Thymus (tissue), 11 donors: ENCODE measurements around the gene DNMT1. TPM values are rescaled to one million over a fixed set of nuclear protein-coding genes. Genes with fewer than 3 reads are reported as not detected.

ENCODE experiments used
- DNase-seq, 9 donors: peaks; one replicate each; pipeline ENCODE4 v3.0.0-alpha.2; 2013; ENCODE audit warnings: low spot score in 9 of 9, low read depth in 6 of 9, missing footprints in 1 of 9
- H3K27ac ChIP-seq, 2 donors: one replicate each; pipeline ENCODE4 v1.5.1; 2013; ENCODE audit warnings: control low read depth in 1 of 2, low read depth in 1 of 2, low read length in 1 of 2, mild to moderate bottlenecking in 1 of 2, moderate library complexity in 1 of 2
- H3K27me3 ChIP-seq, 2 donors: one replicate each; pipeline ENCODE4 v1.5.1; 2013; ENCODE audit warnings: low read length in 1 of 2; ENCODE audit not compliant: control insufficient read depth in 2 of 2, insufficient read depth in 1 of 2
- H3K36me3 ChIP-seq, 2 donors: one replicate each; pipeline ENCODE4 v1.5.1; 2013; ENCODE audit warnings: low read length in 1 of 2, mild to moderate bottlenecking in 1 of 2, moderate library complexity in 1 of 2; ENCODE audit not compliant: control insufficient read depth in 2 of 2, insufficient read depth in 2 of 2
- H3K4me1 ChIP-seq, 2 donors: one replicate each; pipeline ENCODE4 v1.5.1; 2013; ENCODE audit warnings: low read length in 2 of 2; ENCODE audit not compliant: control insufficient read depth in 2 of 2, insufficient read depth in 2 of 2
- H3K4me3 ChIP-seq, 2 donors: one replicate each; pipeline ENCODE4 v1.5.1; 2013; ENCODE audit warnings: low read length in 2 of 2, control low read depth in 1 of 2, mild to moderate bottlenecking in 1 of 2
- H3K9me3 ChIP-seq, 2 donors: one replicate each; pipeline ENCODE4 v1.5.1; 2013; ENCODE audit warnings: low read length in 1 of 2, mild to moderate bottlenecking in 1 of 2; ENCODE audit not compliant: control insufficient read depth in 2 of 2, insufficient read depth in 1 of 2
- WGBS: extraction: QIAGEN DNeasy Blood & Tissue Kit; methylation state at CpG from one replicate; pipeline ENCODE4 v1.1.7; 2013; 5-methylcytosine and 5-hydroxymethylcytosine counted together
- polyA plus RNA-seq: library from polyadenylated mRNA; stranded (reverse); fragments of 200-250 nt; gene quantifications from one replicate; pipeline ENCODE4 v1.2.3, GENCODE V29; 2013
- total RNA-seq: library from RNA; stranded (reverse); fragments of 120-200 nt; gene quantifications from one replicate; pipeline ENCODE4 v1.2.4, GENCODE V29; 2013
- donor health status: healthy.

DNMT1 gene
- total and polyA plus RNA-seq, 2 donors: 46.0 to 65.0 TPM

- Histone ChIP-seq H3K4me1 (peaks cover 7 to 10% of the 10 kb centered on the region in 2 donors), H3K27ac (peak overlapping the region in 1 of 2 donors; percentile 56), H3K27me3 (no peaks in the 10 kb centered on the region), H3K4me3 (no peak overlapping the region), H3K9me3 (no peaks in the 10 kb centered on the region), H3K36me3 (peaks cover 75 to 87% of the 10 kb centered on the region in 2 donors)
- no peak for DNase-seq
- 87% methylated on average over 23 of the region's 23 CpGs for WGBS
These were observed 82.6 kb downstream of the DNMT1 start for GRCh38 chr19:10112037-10112761.

- Histone ChIP-seq H3K36me3 (peaks cover 67 to 81% of the 10 kb centered on the region in 2 donors), H3K4me3 (no peak within 1 kb of the TSS), H3K27ac (peak within 1 kb of the TSS in 1 of 2 donors; percentile 56), H3K27me3 (no peaks in the 10 kb centered on the region), H3K4me1 (peaks cover 13 to 16% of the 10 kb centered on the region in 2 donors), H3K9me3 (no peaks in the 10 kb centered on the region)
- 73% methylated on average over 8 of the region's 8 CpGs for WGBS
- peak in 1 of 9 donors; percentile 39 for DNase-seq
These were observed 83.3 kb downstream of the DNMT1 start, which contains the start of gene P2RY11 for GRCh38 chr19:10111405-10111811. Gene P2RY11, plus strand, starts transcription at chr19:10111693. Its CDS starts 29 bp downstream, at chr19:10111722.

DNA sequence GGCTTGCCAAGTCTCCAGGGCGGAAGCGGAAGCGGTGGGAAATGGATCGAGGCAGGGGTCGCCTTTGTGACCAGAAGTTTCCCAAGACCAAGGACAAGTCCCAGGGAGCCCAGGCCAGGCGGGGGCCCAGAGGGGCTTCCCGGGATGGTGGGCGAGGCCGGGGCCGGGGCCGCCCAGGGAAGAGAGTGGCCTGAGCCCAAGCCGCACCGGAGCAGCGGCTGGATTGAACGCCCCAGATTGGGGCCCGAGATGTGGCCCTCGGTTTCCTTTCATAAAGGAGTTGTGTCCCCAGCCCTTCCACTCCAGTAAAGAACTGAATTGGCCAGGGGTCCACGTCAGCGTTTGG, 83.8 kb downstream of the DNMT1 start:
- no peak for DNase-seq
- Histone ChIP-seq H3K36me3 (peaks cover 63 to 76% of the 10 kb centered on the region in 2 donors), H3K4me1 (peaks cover 14 to 19% of the 10 kb centered on the region in 2 donors), H3K4me3 (no peak overlapping the region), H3K27ac (no peak overlapping the region), H3K9me3 (no peaks in the 10 kb centered on the region), H3K27me3 (no peaks in the 10 kb centered on the region)
- 95% methylated on average over 19 of the region's 19 CpGs for WGBS

GRCh38 chr19:10110076-10110971, 84.4 kb downstream of the DNMT1 start:
- H3K36me3 ChIP-seq: peaks cover 57 to 70% of the 10 kb centered on the region in 2 donors
- H3K9me3 ChIP-seq: no peaks in the 10 kb centered on the region
- no peaks in the 10 kb centered on the region for H3K27me3 ChIP-seq
- no peak overlapping the region for H3K4me3 ChIP-seq
- H3K4me1 ChIP-seq: peaks cover 20 to 25% of the 10 kb centered on the region in 2 donors
- 96% methylated on average over 44 of the region's 44 CpGs for WGBS
- no peak overlapping the region for H3K27ac ChIP-seq
- no peak for DNase-seq

DNA sequence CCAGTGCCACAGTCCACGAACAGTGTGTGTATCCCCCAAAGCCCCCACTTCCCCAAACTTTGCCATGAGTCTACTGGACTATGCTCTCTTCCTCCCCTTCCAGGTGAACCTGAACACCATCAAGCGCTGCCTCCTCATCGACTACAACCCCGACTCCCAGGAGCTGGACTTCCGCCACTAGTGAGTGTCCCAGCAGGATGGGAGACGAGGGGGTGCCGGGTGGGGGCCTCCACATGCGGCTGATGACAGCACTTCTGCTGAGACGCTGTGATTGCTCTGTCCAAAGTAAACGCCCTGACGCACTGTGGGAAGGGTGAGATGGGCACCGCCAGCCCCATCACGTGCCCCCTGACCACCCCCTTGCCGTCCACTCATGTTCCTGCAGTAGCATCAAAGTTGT, 85.2 kb downstream of the DNMT1 start:
- WGBS: 98% methylated on average over 14 of the region's 14 CpGs
- Histone ChIP-seq H3K27ac (no peak overlapping the region), H3K27me3 (no peaks in the 10 kb centered on the region), H3K4me3 (no peak overlapping the region), H3K4me1 (peaks cover 26 to 33% of the 10 kb centered on the region in 2 donors), H3K9me3 (no peaks in the 10 kb centered on the region), H3K36me3 (peaks cover 49 to 63% of the 10 kb centered on the region in 2 donors)
- DNase-seq: no peak

DNA sequence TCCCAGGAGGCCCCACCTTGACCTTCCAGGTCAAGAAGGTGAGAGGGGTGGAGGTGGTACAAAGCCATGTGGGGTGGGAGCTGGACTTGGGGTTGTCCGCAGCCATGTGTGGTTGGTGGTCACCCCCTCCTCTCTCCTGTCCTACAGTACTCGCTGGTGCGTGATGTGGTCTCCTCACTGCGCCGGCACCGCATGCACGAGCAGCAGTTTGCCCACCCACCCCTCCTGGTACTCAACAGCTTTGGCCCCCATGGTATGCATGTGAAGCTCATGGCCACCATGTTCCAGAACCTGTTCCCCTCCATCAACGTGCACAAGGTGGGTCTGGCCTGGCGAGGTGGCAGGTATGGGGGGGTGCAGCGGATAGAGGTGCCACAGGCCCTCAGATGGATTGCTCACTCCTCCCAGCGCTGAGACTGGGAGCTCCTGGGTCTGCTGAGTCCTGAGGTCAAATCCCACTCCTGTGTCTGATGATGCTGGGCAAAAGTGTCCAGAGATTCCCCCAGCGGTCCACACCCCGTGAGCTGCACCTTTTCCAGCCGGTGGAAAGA, 86.9 kb downstream of the DNMT1 start:
- Histone ChIP-seq H3K4me3 (no peak overlapping the region), H3K36me3 (peaks cover 41 to 48% of the 10 kb centered on the region in 2 donors)
- no peak for DNase-seq

DNA sequence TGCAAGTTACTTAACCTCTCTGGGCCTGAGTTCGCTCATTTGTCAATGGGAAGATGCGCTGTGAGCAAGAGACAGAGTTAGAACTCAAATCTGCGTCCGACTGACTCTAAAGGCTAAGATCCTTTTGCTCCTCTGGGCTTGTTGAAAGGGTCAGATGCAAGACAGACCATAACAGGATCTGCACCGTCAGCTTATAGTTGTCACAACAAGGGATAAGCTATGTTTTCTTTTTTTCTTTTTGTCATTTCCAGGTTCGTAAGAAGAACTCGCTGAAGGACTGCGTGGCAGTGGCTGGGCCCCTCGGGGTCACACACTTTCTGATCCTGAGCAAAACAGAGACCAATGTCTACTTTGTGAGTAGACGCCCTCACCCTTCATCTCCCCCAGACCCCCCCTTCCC, 87.5 kb downstream of the DNMT1 start:
- peaks cover 41 to 48% of the 10 kb centered on the region in 2 donors for H3K36me3 ChIP-seq
- DNase-seq: no peak
- peak overlapping the region in 1 of 2 donors; percentile 72 for H3K4me3 ChIP-seq

More for the DNA sequence above, 86.9 kb downstream of the DNMT1 start:
- Histone ChIP-seq H3K27me3 (no peaks in the 10 kb centered on the region), H3K27ac (no peak overlapping the region), H3K4me1 (peaks cover 22 to 40% of the 10 kb centered on the region in 2 donors), H3K9me3 (no peaks in the 10 kb centered on the region)
- 97% methylated on average over 14 of the region's 14 CpGs for WGBS

GRCh38 chr19:10106100-10106936, 88.4 kb downstream of the DNMT1 start, which contains the start of gene PPAN:
Gene PPAN, plus strand, starts transcription at chr19:10106362. Its CDS starts 33 bp downstream, at chr19:10106395.
- WGBS: 1% methylated on average over 71 of the region's 71 CpGs
- Histone ChIP-seq H3K4me1 (peaks cover 21 to 55% of the 10 kb centered on the region in 2 donors), H3K27me3 (no peaks in the 10 kb centered on the region)

More for the DNA sequence above, 87.5 kb downstream of the DNMT1 start:
- Histone ChIP-seq H3K4me1 (peaks cover 21 to 46% of the 10 kb centered on the region in 2 donors), H3K9me3 (no peaks in the 10 kb centered on the region), H3K27me3 (no peaks in the 10 kb centered on the region), H3K27ac (peak overlapping the region in 1 of 2 donors; percentile 25)
- WGBS: 91% methylated on average over 10 of the region's 10 CpGs

More at GRCh38 chr19:10106100-10106936, 88.4 kb downstream of the DNMT1 start, which contains the start of gene PPAN:
- DNase-seq: peak; percentile 92 to 99 (median 97)
- Histone ChIP-seq H3K27ac (peak within 1 kb of the TSS; percentile 98 to 100), H3K4me3 (peak within 1 kb of the TSS; percentile 72 to 75), H3K9me3 (no peaks in the 10 kb centered on the region), H3K36me3 (peaks cover 38 to 42% of the 10 kb centered on the region in 2 donors)
